Endothelial cell of umbilical vein (primary cell): ENCODE results near the gene FA2H. TPM values are rescaled to one million over a fixed set of nuclear protein-coding genes. Genes with fewer than 3 reads are reported as not detected.

Source experiments
- BruUV-seq: library from RNA; stranded (reverse); fragments of 400-500 nt; replicated peaks from 2 replicates; lab custom pipeline; 2021; lab: Mats Ljungman, UMichigan
- CTCF ChIA-PET: fragments of 300-600, 350-600 bp; sonication (Branson Sonifier 250); formaldehyde crosslinking; loops from one replicate; lab custom pipeline; 2021; ENCODE audit warnings: antibody characterized with exemption, inconsistent platforms; lab: Charles Lee
- POLR2A ChIA-PET: fragments of 300-600, 350-600 bp; sonication (Branson Sonifier 250); formaldehyde crosslinking; loops from one replicate; lab custom pipeline; 2021; ENCODE audit warnings: antibody characterized with exemption, inconsistent platforms; lab: Charles Lee
- DNase-seq: peaks from one replicate; pipeline ENCODE4 v3.0.0-alpha.2; 2011; ENCODE audit warnings: low read depth, low spot score
- FAIRE-seq: peaks from 2 replicates; lab custom pipeline; 2011; peaks lifted over from hg19 to GRCh38; lab: Jason Lieb, UNC
- H2AFZ ChIP-seq: 2 replicates; pipeline ENCODE4 v1.6.0; 2012; ENCODE audit warnings: low read depth, low read length, control low read depth, inconsistent platforms
- H3K27ac ChIP-seq: 2 replicates; pipeline ENCODE4 v1.5.1; 2011; ENCODE audit warnings: low read depth, mild to moderate bottlenecking, control low read depth, low read length, moderate library complexity; ENCODE audit not compliant: insufficient read depth
- H3K27me3 ChIP-seq, 2 experiments: 2 replicates each; pipeline versions ENCODE4 v1.6.0 to v1.6.1; 2011; ENCODE audit warnings: low read length in 2 of 2, mixed read lengths in 1 of 2; ENCODE audit not compliant: control insufficient read depth in 2 of 2, insufficient read depth in 2 of 2
- H3K36me3 ChIP-seq, 2 experiments: 2 replicates in 1 of 2; 3 replicates in 1 of 2; pipeline ENCODE4 v1.5.1; 2011; ENCODE audit warnings: low read length in 2 of 2, mild to moderate bottlenecking in 1 of 2, moderate library complexity in 1 of 2; ENCODE audit not compliant: control insufficient read depth in 2 of 2, insufficient read depth in 2 of 2; ENCODE audit errors: extremely low read depth in 1 of 2
- H3K4me1 ChIP-seq: 3 replicates; pipeline ENCODE4 v1.5.1; 2011; ENCODE audit warnings: mild to moderate bottlenecking, low read length; ENCODE audit not compliant: control insufficient read depth, insufficient read depth; ENCODE audit errors: extremely low read depth
- H3K4me2 ChIP-seq: 2 replicates; pipeline ENCODE4 v1.6.1; 2011; ENCODE audit warnings: low read length, control low read depth, mixed read lengths; ENCODE audit not compliant: insufficient read depth
- H3K4me3 ChIP-seq, 3 experiments: fragments of 200-600 bp in 1 of 3; sonication (generic), shearing (Covaris generic) in 1 of 3; replicated peaks in 1 of 3; 2 replicates each; pipeline ENCODE4 v1.5.1; 2011 to 2016; ENCODE audit warnings: control low read depth in 3 of 3, low read length in 3 of 3, mild to moderate bottlenecking in 2 of 3, inconsistent platforms in 1 of 3, low read depth in 1 of 3, moderate library complexity in 1 of 3; ENCODE audit not compliant: insufficient read depth in 1 of 3
- H3K79me2 ChIP-seq: 2 replicates; pipeline ENCODE4 v1.6.0; 2012; ENCODE audit warnings: low read length, inconsistent platforms; ENCODE audit not compliant: control insufficient read depth, insufficient read depth
- H3K9ac ChIP-seq: replicated peaks from 2 replicates; pipeline ENCODE3; 2011; ENCODE audit warnings: low read length, control low read depth; ENCODE audit not compliant: insufficient read depth; ENCODE audit errors: extremely low read depth
- H3K9me1 ChIP-seq: replicated peaks from 3 replicates; pipeline ENCODE4 v1.6.0; 2011; ENCODE audit warnings: mild to moderate bottlenecking, low read length; ENCODE audit not compliant: control insufficient read depth, insufficient read depth; ENCODE audit errors: extremely low read depth
- H3K9me3 ChIP-seq: replicated peaks from 2 replicates; pipeline ENCODE4 v1.5.1; 2012; ENCODE audit warnings: low read length, inconsistent platforms; ENCODE audit not compliant: control insufficient read depth, insufficient read depth
- H4K20me1 ChIP-seq: replicated peaks from 2 replicates; pipeline ENCODE3; 2011; ENCODE audit warnings: mild to moderate bottlenecking, low read length; ENCODE audit not compliant: control insufficient read depth, insufficient read depth; ENCODE audit errors: extremely low read depth
- EZH2 ChIP-seq: IDR thresholded peaks from 2 replicates; pipeline ENCODE4 v1.6.1; 2012; ENCODE audit warnings: borderline replicate concordance, low read depth, mild to moderate bottlenecking, moderate library complexity, low read length, inconsistent platforms; ENCODE audit not compliant: severe bottlenecking
- FOS ChIP-seq: IDR thresholded peaks from 2 replicates; pipeline ENCODE4 v1.6.1; 2011; ENCODE audit warnings: mild to moderate bottlenecking, low read length, moderate library complexity, borderline replicate concordance; ENCODE audit not compliant: insufficient read depth
- GATA2 ChIP-seq: IDR thresholded peaks from 2 replicates; pipeline ENCODE4 v1.7.0; 2011; ENCODE audit warnings: low read depth, mild to moderate bottlenecking, moderate library complexity, mixed read lengths, low read length; ENCODE audit not compliant: insufficient read length, insufficient read depth
- JUN ChIP-seq: IDR thresholded peaks from 2 replicates; pipeline ENCODE4 v1.6.1; 2011; ENCODE audit warnings: borderline replicate concordance, low read depth; ENCODE audit not compliant: insufficient read length, insufficient read depth
- MYC ChIP-seq: IDR thresholded peaks from one replicate; pipeline ENCODE4 v1.6.1; 2011; ENCODE audit warnings: mild to moderate bottlenecking, low read depth, low read length
- POLR2A ChIP-seq: IDR thresholded peaks from 2 replicates; pipeline ENCODE4 v1.6.1; 2012; ENCODE audit warnings: low read depth, mild to moderate bottlenecking, control low read depth, low read length
- POLR2AphosphoS5 ChIP-seq: IDR thresholded peaks from 2 replicates; pipeline ENCODE4 v1.6.1; 2012; ENCODE audit warnings: low read depth, mild to moderate bottlenecking, control low read depth, low read length, moderate library complexity; ENCODE audit not compliant: insufficient read depth
- dilution Hi-C: fragments of 300-500 bp; cut with MboI; formaldehyde crosslinking; loops from one replicate; pipeline ENCODE4 v1.15.0; 2019; ENCODE audit warnings: low sequenced_read_pairs; ENCODE audit not compliant: extremely low pct_ligation_motif_present
- intact Hi-C: fragments of 100-400 bp; cut with micrococcal nuclease; formaldehyde crosslinking; loops from one replicate; pipeline ENCODE4 v1.10.0; 2022
- polyA plus RNA-seq, 4 experiments: library from polyadenylated mRNA; depleted of rRNA in 3 of 4; stranded (reverse) in 3 of 4; unstranded in 1 of 4; fragments of >200 nt; gene quantifications; 2 replicates each; pipeline versions ENCODE4 v1.2.1 to v1.2.3, GENCODE V29; 2011 to 2012; ENCODE audit warnings: missing spikeins in 1 of 4
- total RNA-seq: library from RNA; stranded (reverse); gene quantifications from 2 replicates; pipeline ENCODE4 v1.2.3, GENCODE V29; 2021
- TF ChIP-seq, protein P1 (sequence below): IDR thresholded peaks from 2 replicates; pipeline ENCODE4 v1.6.1; 2011; ENCODE audit not compliant: insufficient read depth, insufficient read length
- TF ChIP-seq, protein P2 (sequence below), 2 donors: IDR thresholded peaks; 1 replicate in 1 of 2; 2 replicates in 1 of 2; pipeline ENCODE4 v1.5.1; 2011; ENCODE audit warnings: low read length in 2 of 2, mild to moderate bottlenecking in 2 of 2, moderate library complexity in 2 of 2, control low read depth in 1 of 2, inconsistent platforms in 1 of 2, low read depth in 1 of 2; ENCODE audit not compliant: insufficient read depth in 1 of 2; ENCODE audit errors: extremely low read depth in 1 of 2

FA2H gene
- total and polyA plus RNA-seq, 2 donors (not counting 3 experiments of a cell fraction or from before 2014, with no cell fraction given) = not detected

DNA sequence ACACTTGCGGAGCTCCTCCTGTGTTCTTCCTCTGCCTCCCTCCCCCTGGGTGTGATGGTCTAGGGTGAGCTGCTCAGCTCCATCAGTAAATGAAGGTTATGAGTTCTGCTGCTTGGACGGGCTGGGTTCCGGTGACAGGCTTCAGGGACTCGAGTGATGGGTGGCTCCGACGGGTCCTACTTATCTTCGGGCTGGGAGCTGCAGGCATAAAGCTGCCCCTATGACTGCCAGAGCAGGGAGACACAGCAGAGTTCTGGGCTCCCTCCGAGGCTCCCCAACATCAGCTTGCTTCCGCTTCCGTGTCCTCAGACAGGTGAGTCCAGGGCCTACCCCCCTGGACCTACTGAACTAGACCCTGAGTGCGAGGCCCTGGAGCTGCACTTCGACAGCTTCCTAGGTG is 62.7 kb downstream of the FA2H start:
- no peak overlapping the region for H3K4me2 ChIP-seq
- POLR2A ChIA-PET = no interaction called here
- no peaks in the 10 kb centered on the region for H4K20me1 ChIP-seq
- intact Hi-C loops (no loop called here), dilution Hi-C loops (no loop called here)
- no peaks in the 10 kb centered on the region for H3K36me3 ChIP-seq
- H3K9me3 ChIP-seq = no peaks in the 10 kb centered on the region
- CTCF ChIA-PET = interaction anchor here (0.8 to 6.7 kb wide), 10 partner anchors 11 to 156 kb away, joined by 3 to 164 read pairs (median 5); partner anchors contain the start of genes FA2H and MLKL
- no peaks in the 10 kb centered on the region for H3K4me1 ChIP-seq
- no peaks in the 10 kb centered on the region for H3K9me1 ChIP-seq
- FAIRE-seq = no peak
- H3K4me3 ChIP-seq = no peak overlapping the region
- H2AFZ ChIP-seq = no peak overlapping the region
- no peaks in the 10 kb centered on the region for H3K79me2 ChIP-seq
- BruUV-seq = no TSS peak
- H3K27me3 ChIP-seq = no peaks in the 10 kb centered on the region
- no peak for TF ChIP-seq MYC
- TF ChIP-seq, protein P1, sequence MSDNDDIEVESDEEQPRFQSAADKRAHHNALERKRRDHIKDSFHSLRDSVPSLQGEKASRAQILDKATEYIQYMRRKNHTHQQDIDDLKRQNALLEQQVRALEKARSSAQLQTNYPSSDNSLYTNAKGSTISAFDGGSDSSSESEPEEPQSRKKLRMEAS = no peak
- no peak for TF ChIP-seq EZH2
- TF ChIP-seq JUN = no peak
- TF ChIP-seq POLR2AphosphoS5 = no peak
- TF ChIP-seq POLR2A = no peak
- H3K27ac ChIP-seq = no peak overlapping the region
- H3K9ac ChIP-seq = no peak overlapping the region
- DNase-seq = no peak

DNA sequence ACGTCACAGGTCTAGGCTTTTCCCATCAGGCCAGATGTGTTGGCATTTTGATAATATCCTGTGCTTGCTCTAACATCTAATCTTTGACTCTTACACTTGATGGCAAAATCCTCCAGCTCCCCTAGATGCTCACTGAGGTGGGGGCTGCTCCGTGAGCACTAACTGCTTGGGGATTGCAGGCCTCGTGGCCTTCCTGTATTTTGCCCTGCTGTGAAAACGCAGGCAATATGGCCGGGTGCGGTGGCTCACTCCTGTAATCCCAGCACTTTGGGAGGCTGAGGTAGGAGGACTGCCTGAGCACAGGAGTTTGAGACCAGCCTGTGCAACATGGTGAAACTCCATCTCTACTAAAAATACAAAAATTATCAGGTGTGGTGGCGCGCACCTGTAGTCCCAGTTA is 64.2 kb downstream of the FA2H start:
- Histone ChIP-seq H3K4me3 (no peak overlapping the region), H3K27ac (no peak overlapping the region), H3K9me1 (no peaks in the 10 kb centered on the region), H3K36me3 (no peaks in the 10 kb centered on the region), H3K27me3 (no peaks in the 10 kb centered on the region), H3K9ac (no peak overlapping the region), H3K4me1 (no peaks in the 10 kb centered on the region), H3K9me3 (no peaks in the 10 kb centered on the region), H2AFZ (no peak overlapping the region), H4K20me1 (no peaks in the 10 kb centered on the region), H3K79me2 (no peaks in the 10 kb centered on the region), H3K4me2 (no peak overlapping the region)
- ChIA-PET POLR2A (interaction anchor here (0.7 kb wide), 1 partner anchor 152 kb away, joined by 3 read pairs; no protein-coding TSS in a partner anchor), CTCF (interaction anchor here (1.5 to 6.7 kb wide), 4 partner anchors 11 to 152 kb away, joined by 3 to 164 read pairs (median 11); partner anchors contain the start of gene FA2H)
- DNase-seq = no peak
- BruUV-seq = no TSS peak
- TF ChIP-seq POLR2A = no peak
- TF ChIP-seq, protein P2, sequence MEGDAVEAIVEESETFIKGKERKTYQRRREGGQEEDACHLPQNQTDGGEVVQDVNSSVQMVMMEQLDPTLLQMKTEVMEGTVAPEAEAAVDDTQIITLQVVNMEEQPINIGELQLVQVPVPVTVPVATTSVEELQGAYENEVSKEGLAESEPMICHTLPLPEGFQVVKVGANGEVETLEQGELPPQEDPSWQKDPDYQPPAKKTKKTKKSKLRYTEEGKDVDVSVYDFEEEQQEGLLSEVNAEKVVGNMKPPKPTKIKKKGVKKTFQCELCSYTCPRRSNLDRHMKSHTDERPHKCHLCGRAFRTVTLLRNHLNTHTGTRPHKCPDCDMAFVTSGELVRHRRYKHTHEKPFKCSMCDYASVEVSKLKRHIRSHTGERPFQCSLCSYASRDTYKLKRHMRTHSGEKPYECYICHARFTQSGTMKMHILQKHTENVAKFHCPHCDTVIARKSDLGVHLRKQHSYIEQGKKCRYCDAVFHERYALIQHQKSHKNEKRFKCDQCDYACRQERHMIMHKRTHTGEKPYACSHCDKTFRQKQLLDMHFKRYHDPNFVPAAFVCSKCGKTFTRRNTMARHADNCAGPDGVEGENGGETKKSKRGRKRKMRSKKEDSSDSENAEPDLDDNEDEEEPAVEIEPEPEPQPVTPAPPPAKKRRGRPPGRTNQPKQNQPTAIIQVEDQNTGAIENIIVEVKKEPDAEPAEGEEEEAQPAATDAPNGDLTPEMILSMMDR (IDR thresholded peaks at IDR 0.05; ENCODE audit: extremely low read depth in 1 of 2, insufficient read depth in 1 of 2, low read depth in 1 of 2, low read length in 2 of 2) = no peak
- no peak for TF ChIP-seq JUN
- no peak for TF ChIP-seq POLR2AphosphoS5
- no peak for TF ChIP-seq FOS
- no peak for TF ChIP-seq GATA2
- no peak for TF ChIP-seq EZH2
- TF ChIP-seq, protein P1 = no peak
- TF ChIP-seq MYC = no peak
- dilution Hi-C loops (no loop called here), intact Hi-C loops (no loop called here)
- no peak for FAIRE-seq
